Heart left ventricle (tissue), 13 donors: Measurements from ENCODE around the gene EEF2KMT.

ENCODE experiments used
- CTCF ChIP-seq, 12 donors: fragments of 200-600 bp; sonication (generic) in 4 of 12; IDR thresholded peaks; one replicate each; pipeline versions ENCODE4 v1.5.0 to v1.8.0; 2018 to 2022; ENCODE audit warnings: antibody characterized with exemption in 12 of 12, mild to moderate bottlenecking in 5 of 12
- POLR2A ChIP-seq, 2 donors: fragments of 450-650 bp; IDR thresholded peaks; one replicate each; pipeline ENCODE4 v1.6.1; 2017; ENCODE audit warnings: antibody characterized with exemption in 2 of 2, mild to moderate bottlenecking in 2 of 2, moderate library complexity in 2 of 2
- donor health status: ischemic (EF 13 %, LVEDD 7.1; RV severe dilation, severe dysfunction).
- donor health status: DM: no; HTN: yes; CAD: no.
- donor health status: DM: no; HTN: no; CAD: no.
- donor health status: ischemic (EF 25% LVEDD 6.9; RV normal size, moderate dysfunction).
- donor health status: ischemic (EF 25% LVEDD 5.7; RV mildly dilated, moderate dysfunction).
- donor health status: ischemic (EF 35%, LVEDD 5.7; RV mildly dilated, moderate dysfunction).
- donor health status: nonischemic (EF 11% LVEDD 7.7; RV severe dilation, severe dysfunction).
- donor health status: DM: yes; HTN: yes; CAD: no.
- donor health status: PGD.
- donor health status: ischemic (EF 29% LVEDD 5.4; RV normal size, mild dysfunction).
- donor health status: nonischemic (EF 23%, LVEDD 6.1; RV moderate dilation, normal function).

- TF ChIP-seq CTCF (IDR thresholded peaks at IDR 0.05): no peak
- no peak for TF ChIP-seq POLR2A (IDR thresholded peaks at IDR 0.05)
Observed at GRCh38 chr16:5078626-5079025, 19.0 kb downstream of the EEF2KMT start.
